ENCODE results near the gene TDRD1.
A peak's percentile ranks its signal among the peaks of the same experiment; 100 is the strongest.
"Not testable (repeated sequence)": the region's sequence is repeated elsewhere in the genome, so short reads cannot be mapped to it uniquely, and the experiment has no call there.

TDRD1 gene

GRCh38 chr10:114179148-114179547, at the start of gene TDRD1:
Gene TDRD1, plus strand, starts transcription at chr10:114179353. Its CDS starts 8,479 bp downstream, at chr10:114187832.
- DNase-seq (ENCODE audit: low read depth, low spot score): no peak

GRCh38 chr10:114131094-114131493, 48.1 kb upstream of the TDRD1 start:
- no peak for DNase-seq (ENCODE audit: low read depth, low spot score)

GRCh38 chr10:114135476-114135875, 43.7 kb upstream of the TDRD1 start:
- no peak for DNase-seq (ENCODE audit: low read depth, low spot score)

- DNase-seq (ENCODE audit: low read depth, low spot score): no peak
These were observed 40.6 kb upstream of the TDRD1 start for GRCh38 chr10:114138581-114138980.

GRCh38 chr10:114140036-114140435, 39.1 kb upstream of the TDRD1 start:
- DNase-seq (ENCODE audit: low read depth, low spot score): no peak

- not testable (repeated sequence) for DNase-seq (ENCODE audit: low read depth, low spot score)
These were observed 38.3 kb upstream of the TDRD1 start for GRCh38 chr10:114140827-114141226.

- no peak for DNase-seq (ENCODE audit: low read depth, low spot score)
These were observed 37.1 kb upstream of the TDRD1 start for GRCh38 chr10:114142018-114142417.

GRCh38 chr10:114143160-114143559, 36.0 kb upstream of the TDRD1 start:
- DNase-seq (ENCODE audit: low read depth, low spot score): no peak

- DNase-seq (ENCODE audit: low read depth, low spot score): not testable (repeated sequence)
These were observed 29.7 kb upstream of the TDRD1 start for GRCh38 chr10:114149476-114149875.

GRCh38 chr10:114151486-114151885, 27.7 kb upstream of the TDRD1 start:
- no peak for DNase-seq (ENCODE audit: low read depth, low spot score)

- DNase-seq (ENCODE audit: low read depth, low spot score): no peak
These were observed 27.3 kb upstream of the TDRD1 start for GRCh38 chr10:114151892-114152291.

- DNase-seq (ENCODE audit: low read depth, low spot score): no peak
These were observed 21.2 kb upstream of the TDRD1 start for GRCh38 chr10:114157912-114158311.

- DNase-seq (ENCODE audit: low read depth, low spot score): no peak
These were observed 16.1 kb upstream of the TDRD1 start for GRCh38 chr10:114163062-114163461.

- no peak for DNase-seq (ENCODE audit: low read depth, low spot score)
These were observed 13.1 kb upstream of the TDRD1 start for GRCh38 chr10:114166043-114166442.

- no peak for DNase-seq (ENCODE audit: low read depth, low spot score)
These were observed 12.7 kb upstream of the TDRD1 start for GRCh38 chr10:114166494-114166893.

GRCh38 chr10:114167985-114168384, 11.2 kb upstream of the TDRD1 start:
- no peak for DNase-seq (ENCODE audit: low read depth, low spot score)

GRCh38 chr10:114168450-114169009, 10.6 kb upstream of the TDRD1 start:
- DNase-seq (ENCODE audit: low read depth, low spot score): no peak

GRCh38 chr10:114172216-114172615, 6.9 kb upstream of the TDRD1 start:
- no peak for DNase-seq (ENCODE audit: low read depth, low spot score)

- no peak for DNase-seq (ENCODE audit: low read depth, low spot score)
These were observed 6.2 kb upstream of the TDRD1 start for GRCh38 chr10:114172776-114173602.

GRCh38 chr10:114173603-114173920, 5.6 kb upstream of the TDRD1 start:
- no peak for DNase-seq (ENCODE audit: low read depth, low spot score)

- DNase-seq (ENCODE audit: low read depth, low spot score): peak; percentile 85
These were observed 5.0 kb upstream of the TDRD1 start, which contains the start of gene CCDC186 for GRCh38 chr10:114173921-114174694. Gene CCDC186, minus strand, starts transcription at chr10:114174203. Its CDS starts 10,935 bp downstream, at chr10:114163268.

- no peak for DNase-seq (ENCODE audit: low read depth, low spot score)
These were observed 4.4 kb upstream of the TDRD1 start for GRCh38 chr10:114174695-114175188.
